Measurements from ENCODE around the gene CD300LG. TPM values are rescaled to one million over a fixed set of nuclear protein-coding genes. Genes with fewer than 3 reads are reported as not detected.
"Not testable (repeated sequence)": the region's sequence is repeated elsewhere in the genome, so short reads cannot be mapped to it uniquely, and the experiment has no call there.

Gene CD300LG
- total RNA-seq, 2 experiments from 2014 or later = not detected

GRCh38 chr17:43890240-43890639 is 43.3 kb downstream of the CD300LG start:
- ChIA-PET POLR2A (no interaction called here), CTCF (ENCODE audit: unreplicated experiment) (no interaction called here)
- H4K20me1 ChIP-seq (ENCODE audit: insufficient read depth, low read length) = no peaks in the 10 kb centered on the region
- no peak for DNase-seq (ENCODE audit: low spot score)
- H3K79me2 ChIP-seq (ENCODE audit: insufficient read depth, low read depth, low read length) = no peaks in the 10 kb centered on the region
- H3K9me3 ChIP-seq (ENCODE audit: low read length) = no peaks in the 10 kb centered on the region
- H2AFZ ChIP-seq (ENCODE audit: low read length) = no peak overlapping the region
- no peak overlapping the region for H3K4me3 ChIP-seq (ENCODE audit: low read depth, low read length, poor library complexity, severe bottlenecking)
- H3K4me2 ChIP-seq (ENCODE audit: low read length) = no peak overlapping the region
- no TSS peak for BruUV-seq (replicated peaks)
- no peaks in the 10 kb centered on the region for H3K9me2 ChIP-seq (ENCODE audit: insufficient read depth, low read length)
- H3K27ac ChIP-seq (ENCODE audit: low read depth, low read length, poor library complexity, severe bottlenecking) = no peak overlapping the region
- TF ChIP-seq EZH2phosphoT487 (IDR thresholded peaks at IDR 0.05; ENCODE audit: borderline replicate concordance, low read depth, low read length) (no peak), CTCF (conservative IDR thresholded peaks at IDR 0.05; ENCODE audit: low read length) (no peak)
- no peaks in the 10 kb centered on the region for H3K36me3 ChIP-seq (ENCODE audit: insufficient read depth, low read length)
- no peaks in the 10 kb centered on the region for H3K4me1 ChIP-seq (ENCODE audit: insufficient read depth, low read length, poor library complexity, severe bottlenecking)
- intact Hi-C loops (cut with micrococcal nuclease; ENCODE audit: unreplicated experiment) = no loop called here

- Histone ChIP-seq H3K4me2 (ENCODE audit: low read length) (no peak overlapping the region), H4K20me1 (ENCODE audit: insufficient read depth, low read length) (no peaks in the 10 kb centered on the region), H3K9me2 (ENCODE audit: insufficient read depth, low read length) (no peaks in the 10 kb centered on the region), H3K36me3 (ENCODE audit: insufficient read depth, low read length) (no peaks in the 10 kb centered on the region), H3K79me2 (ENCODE audit: insufficient read depth, low read depth, low read length) (no peaks in the 10 kb centered on the region), H2AFZ (ENCODE audit: low read length) (no peak overlapping the region), H3K4me3 (ENCODE audit: low read depth, low read length, poor library complexity, severe bottlenecking) (no peak overlapping the region), H3K9me3 (ENCODE audit: low read length) (no peaks in the 10 kb centered on the region), H3K27ac (ENCODE audit: low read depth, low read length, poor library complexity, severe bottlenecking) (no peak overlapping the region), H3K4me1 (ENCODE audit: insufficient read depth, low read length, poor library complexity, severe bottlenecking) (no peaks in the 10 kb centered on the region)
- BruUV-seq (replicated peaks) = no TSS peak
- ChIA-PET CTCF (ENCODE audit: unreplicated experiment) (no interaction called here), POLR2A (interaction anchor here (0.6 kb wide), 1 partner anchor 133 kb away, joined by 7 read pairs; no protein-coding TSS in a partner anchor)
- intact Hi-C loops (cut with micrococcal nuclease; ENCODE audit: unreplicated experiment) = no loop called here
- no peak for DNase-seq (ENCODE audit: low spot score)
- TF ChIP-seq EZH2phosphoT487 (IDR thresholded peaks at IDR 0.05; ENCODE audit: borderline replicate concordance, low read depth, low read length) = no peak
- no peak for TF ChIP-seq CTCF (conservative IDR thresholded peaks at IDR 0.05; ENCODE audit: low read length)
These were observed 45.1 kb downstream of the CD300LG start for GRCh38 chr17:43891851-43892646.

GRCh38 chr17:43892647-43892952 is 45.6 kb downstream of the CD300LG start:
- Histone ChIP-seq H3K79me2 (ENCODE audit: insufficient read depth, low read depth, low read length) (no peaks in the 10 kb centered on the region), H3K4me2 (ENCODE audit: low read length) (no peak overlapping the region), H3K9me3 (ENCODE audit: low read length) (no peaks in the 10 kb centered on the region), H4K20me1 (ENCODE audit: insufficient read depth, low read length) (no peaks in the 10 kb centered on the region), H3K36me3 (ENCODE audit: insufficient read depth, low read length) (no peaks in the 10 kb centered on the region), H3K4me1 (ENCODE audit: insufficient read depth, low read length, poor library complexity, severe bottlenecking) (no peaks in the 10 kb centered on the region), H3K27ac (ENCODE audit: low read depth, low read length, poor library complexity, severe bottlenecking) (no peak overlapping the region), H3K9me2 (ENCODE audit: insufficient read depth, low read length) (no peaks in the 10 kb centered on the region), H3K4me3 (ENCODE audit: low read depth, low read length, poor library complexity, severe bottlenecking) (no peak overlapping the region), H2AFZ (ENCODE audit: low read length) (no peak overlapping the region)
- intact Hi-C loops (cut with micrococcal nuclease; ENCODE audit: unreplicated experiment) = no loop called here
- TF ChIP-seq EZH2phosphoT487 (IDR thresholded peaks at IDR 0.05; ENCODE audit: borderline replicate concordance, low read depth, low read length) (no peak), CTCF (conservative IDR thresholded peaks at IDR 0.05; ENCODE audit: low read length) (no peak)
- no peak for DNase-seq (ENCODE audit: low spot score)
- ChIA-PET CTCF (ENCODE audit: unreplicated experiment) (no interaction called here), POLR2A (no interaction called here)
- no TSS peak for BruUV-seq (replicated peaks)

- BruUV-seq (replicated peaks); H3K4me2 ChIP-seq (ENCODE audit: low read length); H3K79me2 ChIP-seq (ENCODE audit: insufficient read depth, low read depth, low read length); H4K20me1 ChIP-seq (ENCODE audit: insufficient read depth, low read length); intact Hi-C loops (cut with micrococcal nuclease; ENCODE audit: unreplicated experiment); H3K9me3 ChIP-seq (ENCODE audit: low read length); DNase-seq (ENCODE audit: low spot score); H2AFZ ChIP-seq (ENCODE audit: low read length); H3K36me3 ChIP-seq (ENCODE audit: insufficient read depth, low read length); CTCF ChIA-PET (ENCODE audit: unreplicated experiment); H3K9me2 ChIP-seq (ENCODE audit: insufficient read depth, low read length); H3K27ac ChIP-seq (ENCODE audit: low read depth, low read length, poor library complexity, severe bottlenecking); H3K4me1 ChIP-seq (ENCODE audit: insufficient read depth, low read length, poor library complexity, severe bottlenecking); H3K4me3 ChIP-seq (ENCODE audit: low read depth, low read length, poor library complexity, severe bottlenecking): not testable (repeated sequence)
- POLR2A ChIA-PET = interaction anchor here (0.6 kb wide), 1 partner anchor 598 kb away, joined by 3 read pairs; no protein-coding TSS in a partner anchor
These were observed 47.5 kb downstream of the CD300LG start for GRCh38 chr17:43894494-43894893.

All from OCI-LY7 (cell line).